BLaER1 treated with 17β-estradiol and CSF1 and Interleukin-3, amounts not matched to agents 10 nM and 100 nM (cell line): ENCODE results near the gene NR5A1.

Experiments used
- H3K27ac ChIP-seq, 11 experiments: shearing (Covaris generic); formaldehyde crosslinking; 2 replicates each; pipeline ENCODE4 v1.8.1; 2022
- H3K27me3 ChIP-seq, 11 experiments: shearing (Covaris generic); formaldehyde crosslinking; 2 replicates each; pipeline ENCODE4 v1.8.1; 2022
- H3K36me3 ChIP-seq, 11 experiments: shearing (Covaris generic); formaldehyde crosslinking; 2 replicates each; pipeline ENCODE4 v1.8.1; 2022
- H3K4me1 ChIP-seq, 10 experiments: shearing (Covaris generic); formaldehyde crosslinking; 2 replicates each; pipeline ENCODE4 v1.8.1; 2022
- H3K4me2 ChIP-seq, 11 experiments: shearing (Covaris generic); formaldehyde crosslinking; 2 replicates each; pipeline ENCODE4 v1.8.1; 2022
- H3K4me3 ChIP-seq, 10 experiments: shearing (Covaris generic); formaldehyde crosslinking; 2 replicates each; pipeline ENCODE4 v1.8.1; 2022
- H3K9ac ChIP-seq, 11 experiments: shearing (Covaris generic); formaldehyde crosslinking; 2 replicates each; pipeline ENCODE4 v1.8.1; 2022
- H3K9me3 ChIP-seq, 11 experiments: shearing (Covaris generic); formaldehyde crosslinking; replicated peaks in 1 of 11; 2 replicates each; pipeline ENCODE4 v1.8.1; 2022
- H4K20me1 ChIP-seq, 11 experiments: shearing (Covaris generic); formaldehyde crosslinking; 2 replicates each; pipeline ENCODE4 v1.8.1; 2022
- Cebpa-rat ChIP-seq, 11 experiments: shearing (Covaris generic); IDR thresholded peaks; 2 replicates each; pipeline ENCODE4 v1.8.1; 2022

NR5A1 gene

GRCh38 chr9:124469011-124469832, 38.0 kb downstream of the NR5A1 start:
- H3K4me3 ChIP-seq: no peak overlapping the region
- H3K27ac ChIP-seq: no peak overlapping the region
- H3K27me3 ChIP-seq: no peaks in the 10 kb centered on the region
- TF ChIP-seq Cebpa-rat (IDR thresholded peaks at IDR 0.05): no peak
- H3K9ac ChIP-seq: no peak overlapping the region
- H3K36me3 ChIP-seq: no peaks in the 10 kb centered on the region
- 0 out of 22 replicates have a peak, but pooled peaks cover 0 to 5% (median 0%) of the 10 kb centered on the region in 11 experiments for H4K20me1 ChIP-seq
- peak overlapping the region in 9 of 11 experiments; percentile 22 to 53 (median 40); a peak in 15 of 22 replicates for H3K4me2 ChIP-seq
- peaks cover 6 to 32% (median 17%) of the 10 kb centered on the region in 10 experiments; a peak in 19 of 20 replicates for H3K4me1 ChIP-seq
- no peaks in the 10 kb centered on the region for H3K9me3 ChIP-seq

DNA sequence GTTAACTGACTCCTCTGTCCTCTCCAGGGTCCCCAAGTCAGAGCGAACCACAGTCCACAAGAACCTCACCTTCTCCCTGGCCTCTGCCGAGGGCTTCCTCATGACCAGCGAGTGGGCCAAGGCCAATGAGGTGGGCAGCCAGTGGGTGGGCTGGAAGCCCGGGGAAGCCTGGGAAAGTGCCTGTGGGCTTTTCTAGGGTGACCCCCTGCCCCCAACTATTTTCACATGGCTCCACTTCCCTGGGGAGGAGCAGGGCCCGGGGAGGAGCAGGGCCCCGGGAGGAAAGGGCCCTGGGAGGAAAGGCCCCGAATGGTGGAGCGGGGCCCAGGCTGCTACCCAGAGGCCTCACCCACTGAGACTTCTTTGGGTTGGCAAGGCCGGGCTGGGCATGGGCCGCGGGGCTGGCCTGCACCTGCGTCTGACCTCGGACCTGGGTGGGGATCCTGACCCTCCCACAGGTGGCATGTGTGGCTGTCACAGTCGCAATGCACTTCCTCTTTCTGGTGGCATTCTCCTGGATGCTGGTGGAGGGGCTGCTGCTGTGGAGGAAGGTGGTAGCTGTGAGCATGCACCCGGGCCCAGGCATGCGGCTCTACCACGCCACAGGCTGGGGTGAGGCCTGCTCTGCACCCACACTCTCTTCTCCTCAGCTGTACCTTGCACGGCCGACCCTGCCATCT, 39.0 kb downstream of the NR5A1 start:
- H3K27ac ChIP-seq: no peak overlapping the region
- H3K4me2 ChIP-seq: peak overlapping the region in 8 of 11 experiments; percentile 22 to 53 (median 36); a peak in 11 of 22 replicates
- H3K9me3 ChIP-seq: peaks cover 0 to 7% (median 0%) of the 10 kb centered on the region in 11 experiments; a peak in 3 of 22 replicates
- H3K4me3 ChIP-seq: no peak overlapping the region
- H3K36me3 ChIP-seq: no peaks in the 10 kb centered on the region
- H3K27me3 ChIP-seq: no peaks in the 10 kb centered on the region
- TF ChIP-seq Cebpa-rat (IDR thresholded peaks at IDR 0.05): no peak
- H3K9ac ChIP-seq: no peak overlapping the region
- peaks cover 6 to 32% (median 17%) of the 10 kb centered on the region in 10 experiments; a peak in 19 of 20 replicates for H3K4me1 ChIP-seq
- 0 out of 22 replicates have a peak, but pooled peaks cover 0 to 5% (median 0%) of the 10 kb centered on the region in 11 experiments for H4K20me1 ChIP-seq

DNA sequence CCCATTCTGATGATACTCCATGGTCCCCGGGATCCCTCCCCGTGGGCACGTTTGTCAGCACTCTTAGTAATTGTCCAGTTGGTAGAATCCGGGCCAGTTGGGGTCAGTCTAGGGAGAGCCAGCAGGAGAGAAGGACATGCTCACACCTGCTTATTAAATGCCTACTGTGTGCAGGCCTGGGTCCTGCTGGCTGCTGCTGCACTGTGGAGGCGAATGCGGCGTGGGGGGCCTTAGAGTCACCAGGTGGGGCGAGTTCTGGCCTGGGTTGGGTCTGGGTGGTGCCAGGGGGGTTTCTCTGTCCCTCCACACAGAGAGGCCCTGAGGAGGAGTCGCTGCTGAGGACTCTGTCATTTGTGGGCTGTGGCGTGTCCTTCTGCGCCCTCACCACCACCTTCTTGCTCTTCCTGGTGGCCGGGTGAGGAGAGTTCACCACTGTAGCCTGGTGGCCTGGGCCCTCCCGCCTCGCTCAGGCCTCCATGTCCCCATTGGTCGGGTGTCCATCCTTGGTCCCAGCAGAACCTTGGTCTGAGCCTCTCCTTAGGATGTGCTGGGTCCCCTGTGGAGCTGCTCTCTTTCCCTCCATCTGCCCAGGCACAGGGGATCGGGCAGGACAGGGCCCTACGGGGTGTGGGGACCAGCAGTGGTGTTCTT, 39.7 kb downstream of the NR5A1 start:
- peaks cover 0 to 12% (median 0%) of the 10 kb centered on the region in 11 experiments; a peak in 3 of 22 replicates for H3K9me3 ChIP-seq
- TF ChIP-seq Cebpa-rat (IDR thresholded peaks at IDR 0.05): no peak

DNA sequence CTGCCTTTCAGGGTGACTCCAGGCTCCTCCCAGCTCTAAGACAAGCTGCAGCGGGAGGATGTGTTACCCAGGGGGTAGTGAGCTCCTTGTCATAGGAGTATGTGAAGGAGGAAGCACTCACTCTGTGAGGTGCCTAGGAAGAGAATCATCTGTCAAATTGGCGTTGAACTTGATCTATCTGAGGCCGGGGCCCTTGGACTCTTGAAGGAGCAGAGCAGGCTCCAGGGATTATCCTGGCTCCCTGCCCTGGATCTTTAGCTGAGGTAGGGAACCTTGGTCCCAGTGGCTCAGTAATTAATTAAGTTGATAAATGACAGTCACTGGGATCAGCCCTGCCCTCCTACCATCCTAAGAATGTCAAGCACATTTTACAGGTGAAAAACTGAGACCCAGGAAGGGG, 41.5 kb downstream of the NR5A1 start:
- Histone ChIP-seq H3K4me2 (no peak overlapping the region), H3K9me3 (peaks cover 0 to 12% (median 0%) of the 10 kb centered on the region in 11 experiments; a peak in 3 of 22 replicates), H3K9ac (no peak overlapping the region), H3K4me3 (no peak overlapping the region), H4K20me1 (0 out of 22 replicates have a peak, but pooled peaks cover 0 to 3% (median 0%) of the 10 kb centered on the region in 11 experiments), H3K27me3 (no peaks in the 10 kb centered on the region), H3K27ac (no peak overlapping the region), H3K36me3 (no peaks in the 10 kb centered on the region), H3K4me1 (peaks cover 6 to 27% (median 17%) of the 10 kb centered on the region in 10 experiments; a peak in 19 of 20 replicates)
- TF ChIP-seq Cebpa-rat (IDR thresholded peaks at IDR 0.05): no peak

More for the DNA sequence above, 39.7 kb downstream of the NR5A1 start:
- Histone ChIP-seq H3K4me1 (peaks cover 6 to 32% (median 17%) of the 10 kb centered on the region in 10 experiments; a peak in 19 of 20 replicates), H3K4me3 (no peak overlapping the region), H4K20me1 (0 out of 22 replicates have a peak, but pooled peaks cover 0 to 5% (median 0%) of the 10 kb centered on the region in 11 experiments), H3K27ac (no peak overlapping the region), H3K36me3 (no peaks in the 10 kb centered on the region), H3K4me2 (no peak overlapping the region), H3K27me3 (no peaks in the 10 kb centered on the region), H3K9ac (no peak overlapping the region)

GRCh38 chr9:124462739-124463138, 44.5 kb downstream of the NR5A1 start:
- H4K20me1 ChIP-seq: no peaks in the 10 kb centered on the region
- no peak for TF ChIP-seq Cebpa-rat (IDR thresholded peaks at IDR 0.05)
- H3K27ac ChIP-seq: no peak overlapping the region
- H3K4me1 ChIP-seq: 0 out of 20 replicates have a peak, but pooled peaks cover 0 to under 1% (median 0%) of the 10 kb centered on the region in 10 experiments
- peaks cover 0 to 12% (median 0%) of the 10 kb centered on the region in 11 experiments; a peak in 3 of 22 replicates for H3K9me3 ChIP-seq
- H3K27me3 ChIP-seq: no peaks in the 10 kb centered on the region
- H3K4me3 ChIP-seq: no peak overlapping the region
- H3K9ac ChIP-seq: no peak overlapping the region
- H3K4me2 ChIP-seq: no peak overlapping the region
- H3K36me3 ChIP-seq: no peaks in the 10 kb centered on the region

DNA sequence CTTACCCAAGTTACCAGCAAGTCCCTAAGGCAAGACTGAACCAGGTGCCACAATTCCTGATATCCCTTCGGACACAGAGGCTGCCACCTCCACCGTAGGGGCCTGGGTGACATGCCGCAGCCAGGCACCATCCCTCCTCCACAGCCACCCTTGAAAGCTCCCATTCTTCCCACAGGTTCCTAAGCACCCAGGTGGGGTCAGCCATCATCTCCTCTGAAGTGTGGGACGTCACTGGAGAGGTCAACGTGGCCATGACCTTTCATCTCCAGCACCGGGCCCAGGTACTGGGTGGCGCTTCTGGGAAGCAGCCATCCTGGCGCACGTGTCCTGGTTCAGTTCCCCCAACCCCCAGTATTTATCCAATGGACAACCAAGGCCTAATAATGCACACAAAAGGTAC, 48.8 kb downstream of the NR5A1 start:
- Histone ChIP-seq H3K4me3 (no peak overlapping the region), H3K4me1 (no peaks in the 10 kb centered on the region), H3K36me3 (no peaks in the 10 kb centered on the region), H3K9ac (no peak overlapping the region), H3K4me2 (no peak overlapping the region), H3K27ac (no peak overlapping the region), H3K27me3 (no peaks in the 10 kb centered on the region), H3K9me3 (peaks cover 0 to 7% (median 0%) of the 10 kb centered on the region in 11 experiments; a peak in 2 of 22 replicates), H4K20me1 (no peaks in the 10 kb centered on the region; a peak in 1 of 22 replicates)
- no peak for TF ChIP-seq Cebpa-rat (IDR thresholded peaks at IDR 0.05)

DNA sequence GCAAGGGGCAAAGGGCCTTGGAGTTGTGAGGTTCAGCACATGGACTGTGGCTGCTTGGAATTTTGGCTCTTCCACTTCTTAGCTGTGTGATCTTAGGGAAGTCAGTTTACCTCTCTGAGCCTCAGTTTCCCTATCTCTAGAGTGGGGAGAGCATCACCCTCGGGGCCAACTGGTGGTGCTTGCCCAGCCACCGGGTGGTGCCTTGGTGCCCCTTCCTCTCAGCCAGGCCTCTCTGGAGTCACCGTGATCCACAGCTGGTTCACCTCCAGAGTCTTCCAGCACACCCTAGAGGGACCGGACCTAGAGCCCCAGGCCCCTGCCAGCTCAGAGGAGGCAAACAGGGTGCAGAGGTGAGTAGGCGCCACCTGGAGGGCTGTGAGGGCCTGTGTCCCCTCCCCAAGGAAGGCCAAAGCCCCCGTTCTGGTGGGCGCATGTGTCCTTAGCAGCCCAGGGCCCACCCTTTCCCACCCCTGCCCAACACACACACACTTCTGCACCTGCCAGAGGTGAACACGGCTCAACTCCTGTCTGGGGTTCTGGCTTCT, 49.2 kb downstream of the NR5A1 start:
- Histone ChIP-seq H3K36me3 (no peaks in the 10 kb centered on the region), H3K4me2 (no peak overlapping the region), H3K27me3 (no peaks in the 10 kb centered on the region), H3K4me1 (no peaks in the 10 kb centered on the region), H4K20me1 (no peaks in the 10 kb centered on the region; a peak in 1 of 22 replicates), H3K4me3 (no peak overlapping the region), H3K27ac (no peak overlapping the region), H3K9me3 (peaks cover 0 to 2% (median 0%) of the 10 kb centered on the region in 11 experiments; a peak in 1 of 22 replicates), H3K9ac (no peak overlapping the region)
- no peak for TF ChIP-seq Cebpa-rat (IDR thresholded peaks at IDR 0.05)

GRCh38 chr9:124457079-124457886, 49.9 kb downstream of the NR5A1 start:
- H3K27ac ChIP-seq: no peak overlapping the region
- no peak for TF ChIP-seq Cebpa-rat (IDR thresholded peaks at IDR 0.05)
- no peak overlapping the region for H3K4me2 ChIP-seq
- H3K4me1 ChIP-seq: no peaks in the 10 kb centered on the region
- H3K4me3 ChIP-seq: no peak overlapping the region
- H3K36me3 ChIP-seq: no peaks in the 10 kb centered on the region
- H4K20me1 ChIP-seq: no peaks in the 10 kb centered on the region; a peak in 1 of 22 replicates
- no peaks in the 10 kb centered on the region for H3K9me3 ChIP-seq
- no peak overlapping the region for H3K9ac ChIP-seq
- no peaks in the 10 kb centered on the region for H3K27me3 ChIP-seq
